Astrocyte of the spinal cord (primary cell): ENCODE results near the gene MYBL2.

Experiments used
- DNase-seq: peaks from one replicate; pipeline ENCODE4 v3.0.0; 2011; ENCODE audit warnings: low read depth, low spot score
- H3K4me3 ChIP-seq: 2 replicates; pipeline ENCODE4 v1.5.1; 2011; ENCODE audit warnings: low read depth, mild to moderate bottlenecking, low read length, moderate library complexity
- in situ Hi-C: cut with HindIII; loops from 2 replicates; pipeline ENCODE4 v1.10.0; 2017; ENCODE audit warnings: low sequenced_read_pairs
- TF ChIP-seq, protein P1 (sequence below): IDR thresholded peaks from 2 replicates; pipeline ENCODE4 v1.5.1; 2012; ENCODE audit warnings: low read depth, mild to moderate bottlenecking, low read length, inconsistent platforms

MYBL2 gene

DNA sequence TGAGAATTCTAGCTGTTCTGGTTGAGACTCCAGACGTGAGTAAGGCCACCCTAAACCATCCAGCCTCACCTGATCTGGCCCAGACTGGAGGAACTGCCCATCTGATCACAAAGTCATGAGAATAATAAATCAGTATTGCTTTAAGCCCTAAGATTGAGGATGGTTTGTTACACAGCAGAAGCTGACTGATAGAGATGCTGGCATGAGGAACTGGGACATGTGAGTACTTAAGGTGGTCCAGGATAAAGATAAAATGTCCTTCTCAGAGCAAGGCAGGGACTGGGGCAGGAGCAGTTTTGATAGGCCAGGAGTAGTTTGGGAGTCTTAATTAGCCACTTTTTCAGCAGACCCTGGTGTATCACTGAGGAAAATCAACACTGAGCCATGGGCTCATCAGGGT is 53.1 kb downstream of the MYBL2 start:
- H3K4me3 ChIP-seq = no peak overlapping the region
- in situ Hi-C loops = no loop called here
- TF ChIP-seq, protein P1, sequence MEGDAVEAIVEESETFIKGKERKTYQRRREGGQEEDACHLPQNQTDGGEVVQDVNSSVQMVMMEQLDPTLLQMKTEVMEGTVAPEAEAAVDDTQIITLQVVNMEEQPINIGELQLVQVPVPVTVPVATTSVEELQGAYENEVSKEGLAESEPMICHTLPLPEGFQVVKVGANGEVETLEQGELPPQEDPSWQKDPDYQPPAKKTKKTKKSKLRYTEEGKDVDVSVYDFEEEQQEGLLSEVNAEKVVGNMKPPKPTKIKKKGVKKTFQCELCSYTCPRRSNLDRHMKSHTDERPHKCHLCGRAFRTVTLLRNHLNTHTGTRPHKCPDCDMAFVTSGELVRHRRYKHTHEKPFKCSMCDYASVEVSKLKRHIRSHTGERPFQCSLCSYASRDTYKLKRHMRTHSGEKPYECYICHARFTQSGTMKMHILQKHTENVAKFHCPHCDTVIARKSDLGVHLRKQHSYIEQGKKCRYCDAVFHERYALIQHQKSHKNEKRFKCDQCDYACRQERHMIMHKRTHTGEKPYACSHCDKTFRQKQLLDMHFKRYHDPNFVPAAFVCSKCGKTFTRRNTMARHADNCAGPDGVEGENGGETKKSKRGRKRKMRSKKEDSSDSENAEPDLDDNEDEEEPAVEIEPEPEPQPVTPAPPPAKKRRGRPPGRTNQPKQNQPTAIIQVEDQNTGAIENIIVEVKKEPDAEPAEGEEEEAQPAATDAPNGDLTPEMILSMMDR = no peak
- DNase-seq = no peak

DNA sequence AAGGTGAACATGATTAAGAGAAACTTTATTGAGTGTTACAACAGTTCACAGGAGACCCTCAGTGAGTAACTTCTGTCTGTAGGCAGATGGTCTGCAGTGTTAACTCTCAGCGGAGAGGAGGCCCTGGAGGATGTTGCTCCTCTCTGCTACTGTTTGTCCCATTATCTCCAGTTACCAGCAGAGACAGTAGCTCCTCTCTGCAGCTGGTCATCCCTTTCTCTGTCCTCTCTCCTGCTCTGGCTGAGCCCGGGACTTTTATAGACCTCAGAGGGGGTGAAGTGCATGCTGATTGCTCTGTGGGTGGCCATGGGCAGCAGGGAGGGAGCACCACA is 54.1 kb downstream of the MYBL2 start:
- TF ChIP-seq, protein P1 = no peak
- H3K4me3 ChIP-seq = no peak overlapping the region
- in situ Hi-C loops = no loop called here
- DNase-seq = no peak

DNA sequence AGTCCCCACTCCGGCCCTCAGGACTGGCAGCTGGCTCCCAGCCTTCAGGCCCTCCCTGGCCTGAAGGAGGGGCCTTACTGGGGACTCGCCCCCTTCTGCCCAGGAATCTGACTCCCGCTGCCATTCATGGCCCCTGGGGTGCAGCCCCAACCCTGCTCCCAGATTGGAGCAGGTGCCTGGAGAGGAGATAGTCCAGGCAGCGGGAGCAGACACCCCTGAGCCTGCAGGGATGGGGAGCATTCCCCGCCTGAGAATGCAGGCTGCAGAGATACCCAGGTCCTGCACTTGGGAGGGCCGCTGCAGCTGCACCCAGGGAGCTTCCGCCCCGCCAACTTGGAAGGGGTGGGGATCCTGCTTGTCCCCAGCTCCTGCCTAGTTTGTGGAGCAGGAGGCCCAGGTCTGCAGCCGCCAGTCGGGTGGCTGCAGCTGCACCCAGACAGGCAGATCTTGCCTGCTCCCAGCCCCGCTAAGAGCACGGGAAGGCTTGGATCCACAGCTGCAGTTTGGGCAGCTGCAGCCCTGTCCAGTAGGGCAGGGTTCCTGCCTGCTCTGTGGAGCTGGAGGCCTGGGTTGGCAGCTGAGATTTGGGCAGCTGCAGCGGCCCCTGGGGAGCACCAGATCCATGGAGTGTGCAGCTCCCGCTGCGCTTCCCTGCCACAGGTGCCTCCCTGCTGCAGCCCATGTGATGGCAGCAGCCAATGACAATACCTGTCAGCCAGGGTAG is 54.7 kb downstream of the MYBL2 start:
- in situ Hi-C loops = no loop called here
- no peak overlapping the region for H3K4me3 ChIP-seq
- TF ChIP-seq, protein P1 = no peak

DNA sequence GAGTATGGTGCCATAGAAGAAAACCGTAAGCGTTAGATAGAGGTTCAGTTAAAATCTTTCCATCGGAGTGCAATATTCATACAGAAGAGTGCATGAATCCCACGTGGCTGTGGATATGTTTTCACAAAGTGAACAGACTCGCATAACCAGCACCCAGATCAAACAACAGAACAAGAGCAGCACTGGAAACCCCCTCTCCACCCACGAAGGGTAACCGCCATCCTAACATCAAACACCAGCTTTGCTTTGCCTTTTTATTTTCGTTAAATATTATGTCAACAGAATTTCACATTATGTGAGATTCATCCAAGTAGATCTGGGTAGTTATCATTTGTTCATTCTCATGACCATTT is 55.2 kb downstream of the MYBL2 start:
- in situ Hi-C loops = no loop called here
- no peak for DNase-seq
- TF ChIP-seq, protein P1 = no peak
- no peak overlapping the region for H3K4me3 ChIP-seq

More for the DNA sequence above, 54.7 kb downstream of the MYBL2 start:
- no peak for DNase-seq

DNA sequence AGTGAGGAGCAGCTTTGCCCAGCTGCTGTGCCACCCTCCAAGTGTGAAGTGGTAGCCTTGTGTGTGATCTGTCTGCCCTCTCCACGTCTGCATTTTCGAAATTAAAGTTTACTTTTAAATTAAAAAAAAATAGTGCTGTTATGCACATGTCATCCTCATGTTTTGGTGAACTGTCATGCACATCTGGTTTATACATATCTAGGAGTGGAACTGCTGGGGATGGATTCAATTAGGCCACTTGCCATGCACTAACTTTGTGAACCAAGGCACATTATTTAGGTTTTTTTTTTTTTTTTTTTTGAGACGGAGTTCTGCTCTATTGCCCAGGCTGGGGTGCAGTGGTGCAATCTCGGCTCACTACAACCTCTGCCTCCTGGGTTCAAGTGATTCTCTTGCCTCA is 56.3 kb downstream of the MYBL2 start:
- H3K4me3 ChIP-seq = no peak overlapping the region
- DNase-seq = no peak
- in situ Hi-C loops = no loop called here
- TF ChIP-seq, protein P1 = no peak

DNA sequence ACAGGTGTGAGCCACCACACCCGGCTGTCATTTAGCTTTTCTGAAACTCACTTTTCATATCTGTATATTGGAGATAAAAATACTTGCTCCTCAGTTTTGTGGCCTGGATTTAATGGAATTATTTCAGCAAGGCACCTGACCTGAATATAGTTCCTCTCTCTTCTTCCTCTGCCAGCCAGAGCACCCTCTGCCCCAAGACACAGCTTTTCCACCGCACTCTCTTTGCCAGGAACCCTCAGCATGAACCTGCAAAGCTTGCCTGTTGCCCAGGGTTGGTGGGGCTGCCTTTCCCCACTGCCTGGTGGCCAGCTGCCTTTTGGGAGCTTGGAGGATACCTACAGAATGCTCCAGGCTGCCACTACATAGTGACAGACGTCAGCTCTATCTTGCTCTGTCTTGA is 56.8 kb downstream of the MYBL2 start:
- in situ Hi-C loops = no loop called here
- no peak overlapping the region for H3K4me3 ChIP-seq
- DNase-seq = no peak
- TF ChIP-seq, protein P1 = no peak
